Retinal pigment epithelial cell (primary cell): Measurements from ENCODE around the gene WNT7B.

Source experiments
- DNase-seq: peaks from one replicate; pipeline ENCODE4 v3.0.0-alpha.2; 2010; ENCODE audit warnings: low read depth
- H3K4me3 ChIP-seq: 2 replicates; pipeline ENCODE4 v1.5.1; 2011; ENCODE audit warnings: mild to moderate bottlenecking, low read length, control low read depth, moderate library complexity
- CTCF ChIP-seq: conservative IDR thresholded peaks from 2 replicates; pipeline ENCODE4 v1.5.1; 2011; ENCODE audit warnings: low read depth, low read length, control low read depth, inconsistent platforms

Gene WNT7B

GRCh38 chr22:46003271-46004091 lies 26.5 kb upstream of the WNT7B start:
- no peak for TF ChIP-seq CTCF
- no peak overlapping the region for H3K4me3 ChIP-seq
- no peak for DNase-seq

- no peak for DNase-seq
- no peak overlapping the region for H3K4me3 ChIP-seq
- no peak for TF ChIP-seq CTCF
These were observed 25.9 kb upstream of the WNT7B start for GRCh38 chr22:46002757-46003270.

- no peak for DNase-seq
- no peak for TF ChIP-seq CTCF
- no peak overlapping the region for H3K4me3 ChIP-seq
These were observed 24.6 kb upstream of the WNT7B start for GRCh38 chr22:46001426-46002106.

GRCh38 chr22:46001046-46001425 lies 24.1 kb upstream of the WNT7B start:
- TF ChIP-seq CTCF: no peak
- no peak overlapping the region for H3K4me3 ChIP-seq
- DNase-seq: no peak

- DNase-seq: no peak
- no peak for TF ChIP-seq CTCF
- no peak overlapping the region for H3K4me3 ChIP-seq
These were observed 23.4 kb upstream of the WNT7B start for GRCh38 chr22:46000081-46001027.

- H3K4me3 ChIP-seq: no peak overlapping the region
- DNase-seq: no peak
- no peak for TF ChIP-seq CTCF
These were observed 22.5 kb upstream of the WNT7B start for GRCh38 chr22:45999379-45999971.
